DMS 273 (cell line): ENCODE results near the gene DUSP2.
A peak's percentile ranks its signal among the peaks of the same experiment; 100 is the strongest.

ENCODE experiments used
- DNase-seq: peaks from one replicate; lab custom pipeline; 2025; ENCODE audit not compliant: unreplicated experiment; lab: John Stamatoyannopoulos, UW

The DUSP2 gene

GRCh38 chr2:96131813-96132745 lies 13.2 kb downstream of the DUSP2 start:
- DNase-seq: no peak

- DNase-seq: no peak
Observed at GRCh38 chr2:96131152-96131812, 14.0 kb downstream of the DUSP2 start.

GRCh38 chr2:96130483-96130882 lies 14.8 kb downstream of the DUSP2 start:
- DNase-seq: no peak

- no peak for DNase-seq
Observed at GRCh38 chr2:96129528-96130120, 15.6 kb downstream of the DUSP2 start.

GRCh38 chr2:96128456-96128855 lies 16.8 kb downstream of the DUSP2 start:
- no peak for DNase-seq

GRCh38 chr2:96124406-96125265 lies 20.6 kb downstream of the DUSP2 start:
- DNase-seq: no peak

GRCh38 chr2:96123936-96124335 lies 21.3 kb downstream of the DUSP2 start:
- no peak for DNase-seq

GRCh38 chr2:96123290-96123689 lies 21.9 kb downstream of the DUSP2 start:
- DNase-seq: no peak

- DNase-seq: no peak
Observed at GRCh38 chr2:96122391-96122790, 22.8 kb downstream of the DUSP2 start.

GRCh38 chr2:96121414-96121813 lies 23.8 kb downstream of the DUSP2 start:
- no peak for DNase-seq

GRCh38 chr2:96120991-96121390 lies 24.2 kb downstream of the DUSP2 start:
- no peak for DNase-seq

GRCh38 chr2:96120091-96120720 lies 25.0 kb downstream of the DUSP2 start:
- no peak for DNase-seq

GRCh38 chr2:96119389-96119751 lies 25.9 kb downstream of the DUSP2 start:
- DNase-seq: no peak

- DNase-seq: no peak
Observed at GRCh38 chr2:96118698-96119388, 26.4 kb downstream of the DUSP2 start.

GRCh38 chr2:96117701-96118588 lies 27.3 kb downstream of the DUSP2 start:
- peak; percentile 53 for DNase-seq

GRCh38 chr2:96116879-96117533 lies 28.2 kb downstream of the DUSP2 start:
- peak; percentile 84 for DNase-seq

- DNase-seq: peak; percentile 85
Observed at GRCh38 chr2:96116424-96116878, 28.8 kb downstream of the DUSP2 start, which contains the start of gene ADRA2B. Gene ADRA2B (minus strand): TSS chr2:96116571. CDS start chr2:96116149, 422 bp downstream.
